ENCODE data around the gene HS3ST6. TPM values are rescaled to one million over a fixed set of nuclear protein-coding genes. Genes with fewer than 3 reads are reported as not detected.

Gene HS3ST6
- total RNA-seq, 1 experiment from 2014 or later = not detected

GRCh38 chr16:1919327-1919998 is 1.2 kb upstream of the HS3ST6 start:
- Histone ChIP-seq H3K79me2 (ENCODE audit: insufficient read depth, low read length) (no peaks in the 10 kb centered on the region), H3K9ac (ENCODE audit: low read length) (no peak overlapping the region), H3K27me3 (ENCODE audit: insufficient read depth, low read length) (no peaks in the 10 kb centered on the region), H3K9me3 (ENCODE audit: control insufficient read depth in 1 of 2, insufficient read depth in 1 of 2, low read depth in 1 of 2, low read length in 2 of 2) (no peaks in the 10 kb centered on the region), H3K36me3 (ENCODE audit: control insufficient read depth in 1 of 2, insufficient read depth in 2 of 2, low read length in 2 of 2) (no peaks in the 10 kb centered on the region), H3K9me2 (ENCODE audit: insufficient read depth) (no peaks in the 10 kb centered on the region), H3K4me3 (replicated peaks in 1 of 2; ENCODE audit: low read depth in 1 of 2, low read length in 2 of 2) (no peak overlapping the region), H3K4me1 (ENCODE audit: control insufficient read depth in 1 of 2, insufficient read depth in 2 of 2, low read length in 2 of 2) (peaks cover 21 to 32% of the 10 kb centered on the region in 2 experiments), H2AFZ (ENCODE audit: low read depth, low read length, poor library complexity, severe bottlenecking) (no peak overlapping the region), H4K20me1 (ENCODE audit: insufficient read depth) (no peaks in the 10 kb centered on the region), H3K4me2 (ENCODE audit: low read length) (no peak overlapping the region), H3K27ac (ENCODE audit: low read depth, low read length) (no peak overlapping the region)
- no peak for ATAC-seq
- BruUV-seq (replicated peaks) = no TSS peak
- DNase-seq (ENCODE audit: low read depth, low spot score) = no peak
- POLR2A ChIA-PET = no interaction called here
- CTCF ChIA-PET = no interaction called here
- intact Hi-C loops (cut with micrococcal nuclease) = no loop called here
- TF ChIP-seq CTCF (IDR thresholded peaks at IDR 0.05 in 2 of 3, conservative IDR thresholded peaks at IDR 0.05 in 1 of 3; ENCODE audit: borderline replicate concordance in 1 of 3, insufficient read depth in 1 of 3, low read depth in 2 of 3, low read length in 2 of 3) (no peak), JUND (IDR thresholded peaks at IDR 0.05) (no peak), RAD21 (IDR thresholded peaks at IDR 0.05; ENCODE audit: low read depth) (no peak), EZH2phosphoT487 (IDR thresholded peaks at IDR 0.05; ENCODE audit: borderline replicate concordance) (no peak), SIN3A (IDR thresholded peaks at IDR 0.05; ENCODE audit: low read depth) (no peak), EGR1 (IDR thresholded peaks at IDR 0.05; ENCODE audit: low read depth) (no peak), ZBTB33 (IDR thresholded peaks at IDR 0.05; ENCODE audit: extremely low read depth, insufficient replicate concordance, low read length) (no peak)
- RAD21 ChIA-PET (ENCODE audit: low non-redundant PET in 1 of 2, low total read pairs in 2 of 2, uncharacterized antibody in 2 of 2, unreplicated experiment in 2 of 2) = no interaction called here
